GM12892 (cell line): ENCODE results near the gene TFAM.

Experiments
- POLR2A ChIP-seq: IDR thresholded peaks from 2 replicates; pipeline ENCODE4 v1.6.1; 2011; ENCODE audit warnings: low read depth, low read length, control low read depth
- TAF1 ChIP-seq: IDR thresholded peaks from 2 replicates; pipeline ENCODE4 v1.6.1; 2011; ENCODE audit warnings: low read depth, mild to moderate bottlenecking, control low read depth, low read length, borderline replicate concordance

GRCh38 chr10:58448121-58448935, 63.1 kb downstream of the TFAM start:
- TF ChIP-seq POLR2A (no peak), TAF1 (no peak)
